Tibial nerve (tissue), 4 donors: ENCODE results near the gene ZNF687. TPM values are rescaled to one million over a fixed set of nuclear protein-coding genes. Genes with fewer than 3 reads are reported as not detected.
A peak's percentile ranks its signal among the peaks of the same experiment; 100 is the strongest.

Experiments
- DNase-seq, 2 donors: peaks; one replicate each; pipeline ENCODE4 v3.0.0-alpha.2; 2019; ENCODE audit warnings: low spot score in 2 of 2
- H3K27ac ChIP-seq, 4 donors: fragments of 200-600 bp; sonication (generic) in 3 of 4; one replicate each; pipeline ENCODE4 v1.5.1; 2017 to 2019; ENCODE audit warnings: mild to moderate bottlenecking in 1 of 4
- H3K27me3 ChIP-seq, 2 donors: fragments of 200-600 bp; sonication (generic) in 1 of 2; one replicate each; pipeline versions ENCODE4 v1.5.1 to v1.6.0; 2017 to 2019
- H3K36me3 ChIP-seq, 3 donors: fragments of 200-600 bp; sonication (generic); one replicate each; pipeline ENCODE4 v1.5.1; 2018 to 2019
- H3K4me1 ChIP-seq, 4 donors: fragments of 200-600 bp; sonication (generic) in 3 of 4; one replicate each; pipeline ENCODE4 v1.5.1; 2017 to 2019
- H3K4me3 ChIP-seq, 4 donors: fragments of 200-600 bp; sonication (generic) in 3 of 4; one replicate each; pipeline ENCODE4 v1.5.1; 2017 to 2019; ENCODE audit warnings: mild to moderate bottlenecking in 1 of 4, moderate library complexity in 1 of 4
- H3K9me3 ChIP-seq, 4 donors: fragments of 200-600 bp; sonication (generic) in 3 of 4; one replicate each; pipeline ENCODE4 v1.5.1; 2017 to 2019
- CTCF ChIP-seq, 5 experiments: fragments of 200-600 bp in 3 of 5; fragments of 450-650 bp in 2 of 5; sonication (generic) in 3 of 5; IDR thresholded peaks; one replicate each; pipeline ENCODE4 v1.5.1; 2016 to 2019; ENCODE audit warnings: antibody characterized with exemption in 5 of 5, mild to moderate bottlenecking in 3 of 5, moderate library complexity in 2 of 5
- EP300 ChIP-seq, 2 donors: sonication (generic); formaldehyde crosslinking; IDR thresholded peaks; one replicate each; pipeline ENCODE4 v1.6.1; 2017; ENCODE audit warnings: antibody characterized with exemption in 2 of 2, mild to moderate bottlenecking in 1 of 2
- POLR2A ChIP-seq, 2 donors: fragments of 450-650 bp; IDR thresholded peaks; one replicate each; pipeline ENCODE4 v1.6.1; 2017; ENCODE audit warnings: antibody characterized with exemption in 2 of 2, mild to moderate bottlenecking in 2 of 2, moderate library complexity in 2 of 2
- WGBS, 2 donors: methylation state at CpG; one replicate each; pipeline ENCODE4 v1.1.5; 2018; 5-methylcytosine and 5-hydroxymethylcytosine counted together
- total RNA-seq, 4 donors: library from RNA; depleted of rRNA; stranded (reverse); fragments of >200 nt; gene quantifications; one replicate each; pipeline ENCODE4 v1.1.0, GENCODE V29; 2016

The ZNF687 gene
- total RNA-seq, 4 donors from 2014 or later: 21.1 to 35.3 (median 27.1) TPM

DNA sequence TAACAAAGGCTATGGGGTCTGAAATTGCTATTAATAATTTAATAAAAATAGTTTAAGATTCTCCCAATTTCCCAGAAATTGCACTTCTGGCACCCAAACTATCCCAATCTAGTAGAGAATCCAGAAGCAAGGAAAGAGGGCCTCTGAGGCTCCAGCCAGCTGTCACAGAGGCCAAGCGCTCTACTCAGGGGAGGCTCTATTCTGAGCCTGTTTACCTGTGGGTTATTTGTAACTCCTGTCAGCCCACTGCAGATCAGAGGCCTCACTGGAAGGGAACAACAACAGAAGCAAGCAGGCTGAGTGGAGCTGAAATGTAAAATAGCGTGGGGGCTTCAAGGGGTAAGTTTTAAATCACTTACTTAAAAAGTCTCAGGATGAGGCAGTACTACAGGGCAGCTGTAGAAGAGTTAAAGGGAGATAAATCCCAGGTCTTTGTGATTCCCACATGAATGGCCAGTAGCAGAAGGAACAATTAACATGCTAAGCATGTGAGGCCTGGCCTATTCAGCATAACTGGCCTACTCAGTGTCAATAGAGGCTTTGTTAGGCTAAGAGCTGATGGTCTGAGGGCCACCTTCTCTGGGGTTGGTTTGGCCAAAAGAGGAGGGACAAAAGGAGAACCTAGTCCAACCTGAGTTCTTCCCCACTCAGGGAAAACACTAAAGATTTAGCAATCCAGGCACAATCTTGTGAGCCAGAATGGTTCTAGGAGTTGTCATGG is 12.8 kb downstream of the ZNF687 start:
- no peak for DNase-seq
- WGBS, 2 donors: 64 to 65% methylated on average over 2 of the region's 2 CpGs
- no peak overlapping the region for H3K4me3 ChIP-seq
- peaks cover 0 to 15% (median 0%) of the 10 kb centered on the region in 4 donors for H3K4me1 ChIP-seq
- H3K36me3 ChIP-seq: peaks cover 2 to 100% (median 15%) of the 10 kb centered on the region in 3 donors
- no peaks in the 10 kb centered on the region for H3K27me3 ChIP-seq
- TF ChIP-seq CTCF (IDR thresholded peaks at IDR 0.05): no peak
- TF ChIP-seq POLR2A (IDR thresholded peaks at IDR 0.05): no peak
- TF ChIP-seq EP300 (IDR thresholded peaks at IDR 0.05): no peak
- peak overlapping the region in 2 of 4 donors; percentile 40 to 50 for H3K27ac ChIP-seq
- no peaks in the 10 kb centered on the region for H3K9me3 ChIP-seq

DNA sequence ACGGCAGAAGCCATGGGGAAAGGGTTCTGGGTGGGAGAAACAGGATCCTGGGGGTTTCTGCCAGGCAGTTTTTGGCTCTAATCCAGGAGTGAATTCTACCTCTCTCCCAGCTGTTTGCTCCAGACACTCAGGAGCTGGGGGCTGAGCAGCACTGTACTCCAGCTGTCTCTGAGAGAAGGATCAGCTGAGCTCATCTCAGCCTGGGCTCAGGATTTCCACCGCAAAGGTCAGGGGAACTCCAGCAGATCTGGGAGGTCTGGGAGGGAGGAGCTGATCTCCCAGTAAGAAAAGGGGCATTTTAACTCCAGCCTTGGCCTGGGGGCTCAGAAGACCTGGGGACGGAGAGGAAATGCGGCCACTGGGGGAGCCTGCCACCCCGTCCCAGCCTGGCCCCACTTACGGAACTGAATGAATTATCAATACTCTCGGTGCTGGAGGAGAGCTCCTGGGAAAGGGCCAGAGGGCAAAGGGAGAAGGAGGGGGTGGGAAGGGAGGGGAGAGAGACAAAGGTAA is 27.8 kb downstream of the ZNF687 start:
- WGBS, 2 donors: 18 to 24% methylated on average over 7 of the region's 7 CpGs
- DNase-seq: no peak

GRCh38 chr1:151311011-151311410 is 28.9 kb downstream of the ZNF687 start:
- H3K27ac ChIP-seq: peak overlapping the region; percentile 58 to 95 (median 84)
- no peak for DNase-seq
- no peak for TF ChIP-seq CTCF (IDR thresholded peaks at IDR 0.05)
- no peak for TF ChIP-seq POLR2A (IDR thresholded peaks at IDR 0.05)
- TF ChIP-seq EP300 (IDR thresholded peaks at IDR 0.05): no peak
- peaks cover 13 to 81% (median 63%) of the 10 kb centered on the region in 4 donors for H3K4me1 ChIP-seq
- peaks cover 4 to 42% (median 23%) of the 10 kb centered on the region in 3 donors for H3K36me3 ChIP-seq
- WGBS, 2 donors: 47 to 60% methylated on average over 4 of the region's 4 CpGs
- no peaks in the 10 kb centered on the region for H3K27me3 ChIP-seq
- no peaks in the 10 kb centered on the region for H3K9me3 ChIP-seq
- no peak overlapping the region for H3K4me3 ChIP-seq

More for the DNA sequence above, 27.8 kb downstream of the ZNF687 start:
- TF ChIP-seq POLR2A (IDR thresholded peaks at IDR 0.05) (no peak), EP300 (IDR thresholded peaks at IDR 0.05) (no peak), CTCF (IDR thresholded peaks at IDR 0.05) (no peak)
- peak overlapping the region; percentile 41 to 95 (median 74) for H3K27ac ChIP-seq
- H3K36me3 ChIP-seq: peaks cover 5 to 42% (median 19%) of the 10 kb centered on the region in 3 donors
- no peak overlapping the region for H3K4me3 ChIP-seq
- no peaks in the 10 kb centered on the region for H3K9me3 ChIP-seq
- H3K27me3 ChIP-seq: no peaks in the 10 kb centered on the region
- H3K4me1 ChIP-seq: peaks cover 13 to 70% (median 57%) of the 10 kb centered on the region in 4 donors

DNA sequence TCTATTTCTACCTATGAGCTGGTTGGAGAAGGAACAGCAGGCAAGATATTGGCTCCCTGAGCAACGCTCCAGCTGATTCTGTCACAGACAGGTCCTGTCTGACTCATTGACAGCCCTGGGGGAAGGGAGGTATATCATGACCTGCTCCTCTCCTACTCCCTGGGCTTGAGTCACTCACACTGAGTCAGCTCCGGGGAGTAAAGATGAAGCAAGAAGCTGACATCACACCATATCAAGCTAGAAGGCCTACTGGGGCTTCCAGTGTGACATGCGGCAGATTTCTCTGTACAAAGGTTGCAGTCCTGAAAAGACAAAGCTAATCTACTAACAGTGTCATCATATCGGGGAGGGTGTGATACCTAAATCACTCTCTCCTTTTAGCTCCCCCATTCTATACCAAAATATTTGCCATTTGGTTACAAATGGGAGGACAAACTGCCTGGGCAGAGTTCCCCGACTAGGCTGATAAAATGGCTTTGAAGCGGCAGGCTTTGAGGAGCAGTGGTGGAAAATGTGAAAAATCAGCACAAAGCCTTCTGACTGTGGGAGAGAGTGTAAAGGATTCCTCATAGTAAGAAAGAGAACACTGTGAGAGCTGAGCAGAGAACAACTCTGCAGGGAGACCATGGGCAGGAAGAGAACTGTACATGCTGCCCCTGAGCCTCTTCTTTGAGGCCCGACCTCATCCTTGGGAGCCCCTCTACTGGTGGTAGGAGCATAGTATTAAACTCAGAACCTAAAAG is 29.7 kb downstream of the ZNF687 start:
- peaks cover 0 to 42% (median 20%) of the 10 kb centered on the region in 3 donors for H3K36me3 ChIP-seq
- DNase-seq: peak; percentile 61 to 85
- H3K9me3 ChIP-seq: no peaks in the 10 kb centered on the region
- H3K4me1 ChIP-seq: peaks cover 13 to 85% (median 63%) of the 10 kb centered on the region in 4 donors
- TF ChIP-seq EP300 (IDR thresholded peaks at IDR 0.05) (peak in 1 of 2 donors; percentile 90), CTCF (IDR thresholded peaks at IDR 0.05) (peak in 2 of 5 experiments; percentile 0 to 12), POLR2A (IDR thresholded peaks at IDR 0.05) (no peak)
- WGBS, 2 donors: 37 to 46% methylated on average over 7 of the region's 7 CpGs
- peak overlapping the region in 1 of 4 donors; percentile 4 for H3K4me3 ChIP-seq
- H3K27me3 ChIP-seq: no peaks in the 10 kb centered on the region
- peak overlapping the region; percentile 58 to 95 (median 84) for H3K27ac ChIP-seq
